NCI-H460 (cell line): Measurements from ENCODE around the gene MAN2A1. TPM values are rescaled to one million over a fixed set of nuclear protein-coding genes. Genes with fewer than 3 reads are reported as not detected.
"Not testable (repeated sequence)": the region's sequence is repeated elsewhere in the genome, so short reads cannot be mapped to it uniquely, and the experiment has no call there.

Experiments
- DNase-seq: peaks from one replicate; pipeline ENCODE4 v3.0.0-alpha.2; 2016; ENCODE audit warnings: low read depth; ENCODE audit errors: extremely low read depth
- total RNA-seq: library from RNA; depleted of rRNA; stranded (reverse); fragments of >200 nt; shearing (Covaris generic); gene quantifications from 2 replicates; pipeline ENCODE4 v1.2.3, GENCODE V29; 2014

Gene MAN2A1
- total RNA-seq, 1 experiment from 2014 or later, result 151 TPM

GRCh38 chr5:109805883-109806282 lies 116.2 kb downstream of the MAN2A1 start:
- no peak for DNase-seq

- DNase-seq, result no peak
Measured at GRCh38 chr5:109812698-109813097, 123.0 kb downstream of the MAN2A1 start.

GRCh38 chr5:109816732-109817131 lies 127.0 kb downstream of the MAN2A1 start:
- no peak for DNase-seq

GRCh38 chr5:109819878-109820277 lies 130.2 kb downstream of the MAN2A1 start:
- DNase-seq, result no peak

- DNase-seq, result peak; percentile 70
Measured at GRCh38 chr5:109823597-109823996, 133.9 kb downstream of the MAN2A1 start.

GRCh38 chr5:109825450-109825849 lies 135.7 kb downstream of the MAN2A1 start:
- DNase-seq, result no peak

GRCh38 chr5:109826426-109826825 lies 136.7 kb downstream of the MAN2A1 start:
- no peak for DNase-seq

GRCh38 chr5:109829331-109829730 lies 139.6 kb downstream of the MAN2A1 start:
- DNase-seq, result no peak

- no peak for DNase-seq
Measured at GRCh38 chr5:109830955-109831502, 141.3 kb downstream of the MAN2A1 start.

- not testable (repeated sequence) for DNase-seq
Measured at GRCh38 chr5:109832207-109833188, 142.8 kb downstream of the MAN2A1 start.

- no peak for DNase-seq
Measured at GRCh38 chr5:109833946-109834345, 144.2 kb downstream of the MAN2A1 start.

- DNase-seq, result no peak
Measured at GRCh38 chr5:109836280-109836679, 146.6 kb downstream of the MAN2A1 start.

GRCh38 chr5:109837231-109837861 lies 147.6 kb downstream of the MAN2A1 start:
- DNase-seq, result no peak

GRCh38 chr5:109838157-109838556 lies 148.4 kb downstream of the MAN2A1 start:
- no peak for DNase-seq

GRCh38 chr5:109844148-109844547 lies 154.4 kb downstream of the MAN2A1 start:
- peak; percentile 22 for DNase-seq

- DNase-seq, result no peak
Measured at GRCh38 chr5:109844695-109845094, 155.0 kb downstream of the MAN2A1 start.

- DNase-seq, result no peak
Measured at GRCh38 chr5:109848130-109848529, 158.4 kb downstream of the MAN2A1 start.

- DNase-seq, result no peak
Measured at GRCh38 chr5:109849478-109850088, 159.9 kb downstream of the MAN2A1 start.

GRCh38 chr5:109852371-109853155 lies 162.8 kb downstream of the MAN2A1 start:
- no peak for DNase-seq

- DNase-seq, result no peak
Measured at GRCh38 chr5:109853377-109853776, 163.7 kb downstream of the MAN2A1 start.
